ENCODE results near the gene OR13H1.

GRCh38 chrX:131577999-131578734 is 34.3 kb downstream of the OR13H1 start:
- TF ChIP-seq CTCF (conservative IDR thresholded peaks at IDR 0.05; ENCODE audit: low read length) = no peak
- TF ChIP-seq EZH2phosphoT487 (IDR thresholded peaks at IDR 0.05; ENCODE audit: borderline replicate concordance) = no peak
